Gastroesophageal sphincter (tissue), 3 donors: Measurements from ENCODE around the gene AGBL4.

ENCODE experiments used
- CTCF ChIP-seq, 4 experiments: fragments of 200-600 bp in 2 of 4; fragments of 450-650 bp in 2 of 4; sonication (generic) in 1 of 4; IDR thresholded peaks; one replicate each; pipeline ENCODE4 v1.5.1; 2017 to 2019; ENCODE audit warnings: antibody characterized with exemption in 4 of 4, mild to moderate bottlenecking in 2 of 4, moderate library complexity in 2 of 4
- EP300 ChIP-seq: sonication (generic); formaldehyde crosslinking; IDR thresholded peaks from one replicate; pipeline ENCODE4 v1.6.1; 2017; ENCODE audit warnings: antibody characterized with exemption, mild to moderate bottlenecking
- POLR2A ChIP-seq, 2 donors: fragments of 450-650 bp; IDR thresholded peaks; one replicate each; pipeline ENCODE4 v1.6.1; 2017; ENCODE audit warnings: antibody characterized with exemption in 2 of 2, mild to moderate bottlenecking in 2 of 2, moderate library complexity in 1 of 2
- POLR2AphosphoS5 ChIP-seq: sonication (generic); formaldehyde crosslinking; IDR thresholded peaks from one replicate; pipeline ENCODE4 v1.6.1; 2017; ENCODE audit warnings: antibody characterized with exemption

GRCh38 chr1:48955774-48956173 lies 1068.0 kb downstream of the AGBL4 start:
- TF ChIP-seq CTCF (IDR thresholded peaks at IDR 0.05) = no peak
- no peak for TF ChIP-seq POLR2A (IDR thresholded peaks at IDR 0.05)
- no peak for TF ChIP-seq POLR2AphosphoS5
- TF ChIP-seq EP300 = no peak
